ENCODE results near the gene C1orf232. TPM values are rescaled to one million over a fixed set of nuclear protein-coding genes. Genes with fewer than 3 reads are reported as not detected.

Gene C1orf232
- total RNA-seq, 1 donor from 2014 or later, result not detected

GRCh38 chr1:26114165-26114927, 54.4 kb downstream of the C1orf232 start:
- Histone ChIP-seq H3K27me3 (peaks cover 10% of the 10 kb centered on the region), H3K36me3 (peaks cover 7% of the 10 kb centered on the region), H3K79me2 (ENCODE audit: low read depth) (peaks cover 31% of the 10 kb centered on the region), H3K4me1 (peaks cover 14% of the 10 kb centered on the region), H3K9ac (no peak overlapping the region), H3K4me3 (no peak overlapping the region), H3K9me3 (ENCODE audit: low read depth) (no peaks in the 10 kb centered on the region), H3F3A (ENCODE audit: low read depth) (peaks cover 14% of the 10 kb centered on the region), H4K20me1 (ENCODE audit: low read depth) (peaks cover 14% of the 10 kb centered on the region), H3K4me2 (no peak overlapping the region), H3K27ac (no peak overlapping the region), H2AFZ (replicated peaks) (no peak overlapping the region)
- peaks cover 12% of the 10 kb centered on the region for H3K27me3 Mint-ChIP-seq (ENCODE audit: insufficient read depth, low read depth)
- DNase-seq (ENCODE audit: low spot score), result no peak
- peaks cover 16% of the 10 kb centered on the region for H3K36me3 Mint-ChIP-seq
- no peak for TF ChIP-seq EZH2 (IDR thresholded peaks at IDR 0.05)
- TF ChIP-seq EZH2phosphoT487 (IDR thresholded peaks at IDR 0.05), result no peak
- no peak overlapping the region for H3K27ac Mint-ChIP-seq
- peaks cover 18% of the 10 kb centered on the region for H3K4me1 Mint-ChIP-seq
- H3K4me3 Mint-ChIP-seq, result no peak overlapping the region
- H3K9me3 Mint-ChIP-seq, result no peaks in the 10 kb centered on the region

Other genes starting within 250 kb of the C1orf232 start
- 16.6 and 18.2 TPM in 2 replicates for gene PAFAH2, start 170.9 kb downstream of the C1orf232 start, total RNA-seq (ENCODE audit: low replicate concordance)
- 0.95 and 2.1 TPM in 2 replicates for gene EXTL1, start 147.2 kb downstream of the C1orf232 start, total RNA-seq (ENCODE audit: low replicate concordance)
- not detected in 2 replicates for gene SLC30A2, start 122.8 kb downstream of the C1orf232 start, total RNA-seq (ENCODE audit: low replicate concordance)
- gene TRIM63, start 101.3 kb downstream of the C1orf232 start, total RNA-seq (ENCODE audit: low replicate concordance), result not detected in 2 replicates
- 11.0 and 12.0 TPM in 2 replicates for gene PDIK1L, start 57.1 kb downstream of the C1orf232 start, total RNA-seq (ENCODE audit: low replicate concordance)
- 0.28 and 0.50 TPM in 2 replicates for gene FAM110D, start 9.9 kb downstream of the C1orf232 start, total RNA-seq (ENCODE audit: low replicate concordance)
- 3.3 and 13.3 TPM in 2 replicates for gene ZNF593, start 945 bp upstream of the C1orf232 start, total RNA-seq (ENCODE audit: low replicate concordance)
- 0.67 and 2.1 TPM in 2 replicates for gene ZNF593OS, start 2.9 kb upstream of the C1orf232 start, total RNA-seq (ENCODE audit: low replicate concordance)
- gene CNKSR1, start 8.5 kb upstream of the C1orf232 start, total RNA-seq (ENCODE audit: low replicate concordance), result 7.8 and 13.0 TPM in 2 replicates
- gene CATSPER4, start 21.6 kb upstream of the C1orf232 start, total RNA-seq (ENCODE audit: low replicate concordance), result 0.40 TPM in 1 of 2 replicates, not detected in the other
- gene CEP85, start 65.2 kb upstream of the C1orf232 start, total RNA-seq (ENCODE audit: low replicate concordance), result 41.4 and 54.1 TPM in 2 replicates
- gene SH3BGRL3, start 111.1 kb upstream of the C1orf232 start, total RNA-seq (ENCODE audit: low replicate concordance), result 15.6 and 41.9 TPM in 2 replicates
- 5.9 and 10.2 TPM in 2 replicates for gene UBXN11, start 137.7 kb upstream of the C1orf232 start, total RNA-seq (ENCODE audit: low replicate concordance)
- 2.5 and 7.3 TPM in 2 replicates for gene CD52, start 149.0 kb upstream of the C1orf232 start, total RNA-seq (ENCODE audit: low replicate concordance)
- gene CRYBG2, start 185.2 kb upstream of the C1orf232 start, total RNA-seq (ENCODE audit: low replicate concordance), result 3.0 and 6.5 TPM in 2 replicates
- not detected in 2 replicates for gene ZNF683, start 203.8 kb upstream of the C1orf232 start, total RNA-seq (ENCODE audit: low replicate concordance)
- gene LIN28A, start 241.9 kb upstream of the C1orf232 start, total RNA-seq (ENCODE audit: low replicate concordance), result 1,311 and 1,384 TPM in 2 replicates

All from neural progenitor cell (in vitro differentiated cells).